Transverse colon (tissue), 4 donors: ENCODE data around the gene IFIH1. TPM values are rescaled to one million over a fixed set of nuclear protein-coding genes. Genes with fewer than 3 reads are reported as not detected.

Experiments
- DNase-seq: peaks from one replicate; pipeline ENCODE4 v3.0.0-alpha.2; 2019
- H3K27ac ChIP-seq, 4 donors: fragments of 200-600 bp; sonication (generic); 2 replicates each; pipeline ENCODE4 v1.5.1; 2016 to 2018; ENCODE audit warnings: inconsistent platforms in 4 of 4
- H3K27me3 ChIP-seq: fragments of 200-600 bp; sonication (generic); 2 replicates; pipeline ENCODE4 v1.5.1; 2017; ENCODE audit warnings: inconsistent platforms
- H3K36me3 ChIP-seq, 4 donors: fragments of 200-600 bp; sonication (generic); 2 replicates each; pipeline ENCODE4 v1.5.1; 2017 to 2019; ENCODE audit warnings: inconsistent platforms in 4 of 4
- H3K4me1 ChIP-seq, 4 donors: fragments of 200-600 bp; sonication (generic); 2 replicates each; pipeline ENCODE4 v1.5.1; 2017 to 2020; ENCODE audit warnings: inconsistent platforms in 4 of 4
- H3K4me3 ChIP-seq, 4 donors: fragments of 200-600 bp; sonication (generic); 1 replicate in 1 of 4; 2 replicates in 3 of 4; pipeline versions ENCODE4 v1.5.1 to v1.6.1; 2017 to 2019; ENCODE audit warnings: inconsistent platforms in 4 of 4
- H3K9me3 ChIP-seq, 2 donors: fragments of 200-600 bp; sonication (generic); 2 replicates each; pipeline ENCODE4 v1.5.1; 2017 to 2019; ENCODE audit warnings: inconsistent platforms in 2 of 2
- EP300 ChIP-seq: sonication (generic); formaldehyde crosslinking; IDR thresholded peaks from one replicate; pipeline ENCODE4 v1.6.1; 2017; ENCODE audit warnings: antibody characterized with exemption, low read depth
- POLR2A ChIP-seq: fragments of 450-650 bp; IDR thresholded peaks from one replicate; pipeline ENCODE4 v1.6.1; 2016; ENCODE audit warnings: antibody characterized with exemption, mild to moderate bottlenecking, moderate library complexity
- POLR2AphosphoS5 ChIP-seq, 3 donors: sonication (generic); formaldehyde crosslinking; IDR thresholded peaks; one replicate each; pipeline ENCODE4 v1.6.1; 2016; ENCODE audit warnings: antibody characterized with exemption in 3 of 3
- WGBS, 2 donors: methylation state at CpG; one replicate each; pipeline ENCODE4 v1.1.5; 2018; ENCODE audit warnings: low coverage in 1 of 2; 5-methylcytosine and 5-hydroxymethylcytosine counted together
- in situ Hi-C, 4 donors: fragments of 200-750 bp; cut with MboI; loops; one replicate each; pipeline versions ENCODE4 v1.15.0 to v1.15.1; 2017; ENCODE audit warnings: low sequenced_read_pairs in 3 of 4, low pct_ligation_motif_present in 1 of 4, low pct_unique_long_range_greater_than_20kb in 1 of 4
- intact Hi-C: fragments of 100-400 bp; cut with DNase I; formaldehyde crosslinking; loops from one replicate; pipeline ENCODE4 v1.15.1; 2023; ENCODE audit warnings: low total_unique reads
- total RNA-seq, 4 donors: library from RNA; depleted of rRNA; stranded (reverse); fragments of >200 nt; gene quantifications; one replicate each; pipeline ENCODE4 v1.1.0, GENCODE V29; 2016
- TF ChIP-seq, protein P1 (sequence below), 5 experiments: fragments of 200-600 bp in 3 of 5; fragments of 450-650 bp in 2 of 5; sonication (generic) in 3 of 5; IDR thresholded peaks; 1 replicate in 2 of 5; 2 replicates in 3 of 5; pipeline ENCODE4 v1.5.1; 2016 to 2017; ENCODE audit warnings: antibody characterized with exemption in 5 of 5, inconsistent platforms in 3 of 5, mild to moderate bottlenecking in 2 of 5, moderate library complexity in 1 of 5

IFIH1 gene
- total RNA-seq, 4 donors from 2014 or later: 23.1 to 133 (median 29.5) TPM

DNA sequence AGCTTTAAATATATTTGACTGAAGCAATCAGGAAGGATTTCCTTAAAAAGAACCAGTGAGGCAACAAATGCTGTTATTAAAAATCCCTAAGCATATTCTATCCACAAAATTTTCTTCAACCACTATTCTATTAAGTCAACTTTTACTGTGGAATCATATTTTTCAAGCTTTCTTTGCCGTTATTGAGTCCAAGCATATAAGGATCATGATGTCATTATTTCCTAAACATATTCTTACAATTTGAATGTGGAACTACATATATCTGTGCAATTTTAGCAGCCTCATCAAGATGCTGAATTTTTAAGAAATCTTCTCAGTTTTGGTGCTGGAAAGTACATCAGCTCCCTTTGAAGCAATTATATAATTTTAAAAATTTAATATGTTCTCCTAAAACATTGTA is 5.6 kb downstream of the IFIH1 start:
- in situ Hi-C loops: no loop called here
- TF ChIP-seq POLR2AphosphoS5 (IDR thresholded peaks at IDR 0.05) (no peak), EP300 (no peak), POLR2A (no peak)
- TF ChIP-seq, protein P1, sequence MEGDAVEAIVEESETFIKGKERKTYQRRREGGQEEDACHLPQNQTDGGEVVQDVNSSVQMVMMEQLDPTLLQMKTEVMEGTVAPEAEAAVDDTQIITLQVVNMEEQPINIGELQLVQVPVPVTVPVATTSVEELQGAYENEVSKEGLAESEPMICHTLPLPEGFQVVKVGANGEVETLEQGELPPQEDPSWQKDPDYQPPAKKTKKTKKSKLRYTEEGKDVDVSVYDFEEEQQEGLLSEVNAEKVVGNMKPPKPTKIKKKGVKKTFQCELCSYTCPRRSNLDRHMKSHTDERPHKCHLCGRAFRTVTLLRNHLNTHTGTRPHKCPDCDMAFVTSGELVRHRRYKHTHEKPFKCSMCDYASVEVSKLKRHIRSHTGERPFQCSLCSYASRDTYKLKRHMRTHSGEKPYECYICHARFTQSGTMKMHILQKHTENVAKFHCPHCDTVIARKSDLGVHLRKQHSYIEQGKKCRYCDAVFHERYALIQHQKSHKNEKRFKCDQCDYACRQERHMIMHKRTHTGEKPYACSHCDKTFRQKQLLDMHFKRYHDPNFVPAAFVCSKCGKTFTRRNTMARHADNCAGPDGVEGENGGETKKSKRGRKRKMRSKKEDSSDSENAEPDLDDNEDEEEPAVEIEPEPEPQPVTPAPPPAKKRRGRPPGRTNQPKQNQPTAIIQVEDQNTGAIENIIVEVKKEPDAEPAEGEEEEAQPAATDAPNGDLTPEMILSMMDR (IDR thresholded peaks at IDR 0.05): no peak
- no peaks in the 10 kb centered on the region for H3K9me3 ChIP-seq
- H3K4me1 ChIP-seq: peaks cover 0 to 32% (median 19%) of the 10 kb centered on the region in 4 donors
- H3K36me3 ChIP-seq: no peaks in the 10 kb centered on the region
- 83 to 88% methylated on average over 1 of the region's 1 CpG for WGBS, 2 donors
- intact Hi-C loops: no loop called here
- DNase-seq: no peak
- H3K27ac ChIP-seq: no peak overlapping the region
- no peaks in the 10 kb centered on the region for H3K27me3 ChIP-seq
- no peak overlapping the region for H3K4me3 ChIP-seq

DNA sequence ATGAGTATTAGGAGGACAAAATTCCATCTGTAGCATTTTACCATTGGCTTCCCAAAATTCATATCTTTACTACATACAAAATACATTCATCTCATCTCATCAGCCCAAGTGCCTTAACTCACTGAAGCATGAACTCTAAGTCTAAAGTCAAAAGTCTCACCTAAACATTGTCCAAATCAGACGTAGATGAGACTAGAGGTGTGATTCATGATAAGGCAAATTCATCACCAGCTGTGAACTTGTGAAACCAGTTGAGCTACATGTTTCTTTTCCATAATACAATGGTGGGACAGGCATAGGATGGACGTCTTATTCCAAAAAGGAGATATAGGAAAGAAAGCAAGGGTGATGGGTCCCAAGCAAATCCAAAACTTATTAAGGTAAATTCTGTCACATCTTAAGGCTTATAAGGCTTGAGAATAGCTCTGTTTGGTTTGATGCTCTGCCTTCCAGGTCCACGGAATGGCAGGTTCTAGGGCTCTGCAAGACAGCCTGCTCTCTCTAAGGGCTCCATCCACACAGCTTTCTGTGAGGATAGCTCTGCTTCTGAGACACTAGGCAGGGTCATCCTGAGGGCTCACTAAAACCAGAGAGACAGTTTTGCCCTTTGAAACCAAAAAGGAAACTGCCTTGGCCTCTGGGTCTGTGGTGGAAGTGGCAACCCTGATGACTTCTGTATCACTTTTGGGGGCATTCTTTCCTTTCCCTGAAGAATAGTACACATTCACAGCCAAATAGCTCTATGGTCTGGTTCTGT is 9.6 kb downstream of the IFIH1 start:
- intact Hi-C loops: no loop called here
- WGBS, 2 donors: 61 to 81% methylated on average over 2 to 3 of the region's 3 CpGs
- H3K36me3 ChIP-seq: peaks cover 0 to 7% (median 0%) of the 10 kb centered on the region in 4 donors

DNA sequence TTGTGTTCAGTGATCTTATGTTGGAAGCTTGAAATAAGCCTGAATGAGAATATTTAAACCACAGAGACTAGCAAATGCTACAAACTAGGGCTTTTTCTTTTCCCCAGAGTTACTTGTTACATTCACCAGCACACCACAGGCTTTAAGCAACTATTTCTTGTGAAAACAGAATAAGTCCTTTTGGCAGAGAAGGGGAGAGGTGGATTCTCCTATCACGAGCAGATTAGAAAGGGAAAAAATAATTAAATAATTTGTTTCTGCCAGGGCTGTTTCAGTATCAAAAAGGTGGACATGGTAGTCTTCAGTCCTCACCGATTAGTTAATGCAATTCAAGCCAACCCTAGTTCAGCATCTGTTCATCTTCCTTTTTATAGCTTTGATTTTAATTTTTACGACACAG is 12.6 kb downstream of the IFIH1 start:
- no peak for DNase-seq
- Histone ChIP-seq H3K4me3 (no peak overlapping the region), H3K9me3 (no peaks in the 10 kb centered on the region), H3K36me3 (peaks cover 0 to 7% (median 0%) of the 10 kb centered on the region in 4 donors), H3K27ac (no peak overlapping the region), H3K27me3 (no peaks in the 10 kb centered on the region), H3K4me1 (no peaks in the 10 kb centered on the region)
- intact Hi-C loops (no loop called here), in situ Hi-C loops (no loop called here)
- TF ChIP-seq, protein P1 (IDR thresholded peaks at IDR 0.05): no peak
- TF ChIP-seq POLR2A: no peak
- TF ChIP-seq EP300: no peak
- WGBS, 2 donors: 71 to 83% methylated on average over 3 of the region's 3 CpGs

More for the DNA sequence above, 9.6 kb downstream of the IFIH1 start:
- no peaks in the 10 kb centered on the region for H3K27me3 ChIP-seq
- H3K4me3 ChIP-seq: no peak overlapping the region
- no peak for DNase-seq
- no peaks in the 10 kb centered on the region for H3K9me3 ChIP-seq
- H3K27ac ChIP-seq: no peak overlapping the region
- in situ Hi-C loops: no loop called here
- TF ChIP-seq, protein P1 (IDR thresholded peaks at IDR 0.05): no peak
- TF ChIP-seq POLR2AphosphoS5 (IDR thresholded peaks at IDR 0.05): no peak
- no peak for TF ChIP-seq EP300
- TF ChIP-seq POLR2A: no peak
- H3K4me1 ChIP-seq: peaks cover 0 to 11% (median 4%) of the 10 kb centered on the region in 4 donors

DNA sequence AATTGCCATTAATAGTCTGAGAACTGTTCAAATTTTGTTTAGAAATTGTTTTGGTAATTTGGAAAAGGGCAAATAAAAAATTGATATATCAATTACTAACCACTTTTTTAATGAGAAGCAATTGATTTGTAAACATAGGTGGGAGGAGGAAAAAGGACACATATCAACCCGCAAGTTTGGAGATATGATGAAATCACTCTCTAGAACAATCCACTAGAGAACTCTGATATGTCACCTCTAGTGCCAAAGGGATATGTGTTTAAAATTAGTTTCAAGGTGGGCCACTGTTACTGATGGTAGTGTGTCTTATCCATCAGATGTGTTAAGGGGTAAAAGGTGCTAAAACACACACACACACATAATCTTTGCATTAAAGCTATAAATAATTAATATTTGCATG is 16.6 kb downstream of the IFIH1 start:
- H3K4me1 ChIP-seq: no peaks in the 10 kb centered on the region
- in situ Hi-C loops: no loop called here
- H3K9me3 ChIP-seq: no peaks in the 10 kb centered on the region
- no peak overlapping the region for H3K4me3 ChIP-seq
- H3K27me3 ChIP-seq: no peaks in the 10 kb centered on the region
- 87 to 100% methylated on average over 1 of the region's 1 CpG for WGBS, 2 donors
- intact Hi-C loops: no loop called here
- no peak for DNase-seq
- no peak overlapping the region for H3K27ac ChIP-seq
- peaks cover 0 to 7% (median 0%) of the 10 kb centered on the region in 4 donors for H3K36me3 ChIP-seq
- TF ChIP-seq EP300: no peak
- TF ChIP-seq POLR2A: no peak
